ENCODE measurements around the gene IFNA2. TPM values are rescaled to one million over a fixed set of nuclear protein-coding genes. Genes with fewer than 3 reads are reported as not detected.
A peak's percentile ranks its signal among the peaks of the same experiment; 100 is the strongest.

IFNA2 gene
- total and polyA plus RNA-seq, 2 experiments from 2014 or later: not detected

DNA sequence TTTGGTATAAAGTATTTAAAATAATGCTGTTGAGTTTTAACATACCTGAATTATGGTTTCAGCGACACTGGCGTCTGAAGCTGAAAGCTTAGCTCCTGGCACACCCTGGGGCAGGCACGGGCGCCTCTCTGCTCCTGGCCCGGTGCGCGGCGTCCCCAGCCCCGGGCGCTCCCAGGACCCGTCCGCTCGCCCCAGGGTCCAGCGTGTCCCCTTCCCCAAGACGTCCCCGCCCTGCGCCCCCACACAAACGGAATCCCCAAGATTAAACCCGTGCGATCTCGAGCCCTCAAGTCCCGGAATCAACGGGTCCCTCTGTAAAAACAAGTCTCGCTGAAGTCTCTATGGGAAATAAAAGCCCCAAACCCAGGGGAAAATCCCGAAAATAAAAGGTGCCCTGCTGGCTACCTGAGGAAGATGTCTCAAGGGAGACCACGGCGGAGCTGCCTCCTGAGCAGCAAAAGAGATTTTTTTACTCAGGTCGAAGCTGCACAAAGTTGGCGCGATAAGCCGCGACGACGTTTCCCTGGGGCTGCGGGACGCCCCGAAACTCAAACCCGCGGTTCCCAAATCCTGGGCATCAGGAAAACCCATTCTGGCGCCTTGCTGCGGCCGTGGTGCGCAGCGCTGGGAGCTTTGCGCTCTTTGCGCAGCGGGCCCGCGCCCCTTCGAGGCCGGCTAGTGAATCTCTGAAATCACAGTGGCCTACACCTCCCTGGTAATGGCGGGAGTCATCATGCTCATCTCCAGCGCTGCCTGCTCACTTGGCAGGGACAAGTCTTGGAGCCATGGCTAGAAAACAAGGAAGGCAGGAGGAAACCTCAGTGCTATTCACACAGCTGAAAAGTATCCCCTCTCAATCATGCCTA is 17.4 kb upstream of the IFNA2 start (continued):
- TF ChIP-seq, protein P1, sequence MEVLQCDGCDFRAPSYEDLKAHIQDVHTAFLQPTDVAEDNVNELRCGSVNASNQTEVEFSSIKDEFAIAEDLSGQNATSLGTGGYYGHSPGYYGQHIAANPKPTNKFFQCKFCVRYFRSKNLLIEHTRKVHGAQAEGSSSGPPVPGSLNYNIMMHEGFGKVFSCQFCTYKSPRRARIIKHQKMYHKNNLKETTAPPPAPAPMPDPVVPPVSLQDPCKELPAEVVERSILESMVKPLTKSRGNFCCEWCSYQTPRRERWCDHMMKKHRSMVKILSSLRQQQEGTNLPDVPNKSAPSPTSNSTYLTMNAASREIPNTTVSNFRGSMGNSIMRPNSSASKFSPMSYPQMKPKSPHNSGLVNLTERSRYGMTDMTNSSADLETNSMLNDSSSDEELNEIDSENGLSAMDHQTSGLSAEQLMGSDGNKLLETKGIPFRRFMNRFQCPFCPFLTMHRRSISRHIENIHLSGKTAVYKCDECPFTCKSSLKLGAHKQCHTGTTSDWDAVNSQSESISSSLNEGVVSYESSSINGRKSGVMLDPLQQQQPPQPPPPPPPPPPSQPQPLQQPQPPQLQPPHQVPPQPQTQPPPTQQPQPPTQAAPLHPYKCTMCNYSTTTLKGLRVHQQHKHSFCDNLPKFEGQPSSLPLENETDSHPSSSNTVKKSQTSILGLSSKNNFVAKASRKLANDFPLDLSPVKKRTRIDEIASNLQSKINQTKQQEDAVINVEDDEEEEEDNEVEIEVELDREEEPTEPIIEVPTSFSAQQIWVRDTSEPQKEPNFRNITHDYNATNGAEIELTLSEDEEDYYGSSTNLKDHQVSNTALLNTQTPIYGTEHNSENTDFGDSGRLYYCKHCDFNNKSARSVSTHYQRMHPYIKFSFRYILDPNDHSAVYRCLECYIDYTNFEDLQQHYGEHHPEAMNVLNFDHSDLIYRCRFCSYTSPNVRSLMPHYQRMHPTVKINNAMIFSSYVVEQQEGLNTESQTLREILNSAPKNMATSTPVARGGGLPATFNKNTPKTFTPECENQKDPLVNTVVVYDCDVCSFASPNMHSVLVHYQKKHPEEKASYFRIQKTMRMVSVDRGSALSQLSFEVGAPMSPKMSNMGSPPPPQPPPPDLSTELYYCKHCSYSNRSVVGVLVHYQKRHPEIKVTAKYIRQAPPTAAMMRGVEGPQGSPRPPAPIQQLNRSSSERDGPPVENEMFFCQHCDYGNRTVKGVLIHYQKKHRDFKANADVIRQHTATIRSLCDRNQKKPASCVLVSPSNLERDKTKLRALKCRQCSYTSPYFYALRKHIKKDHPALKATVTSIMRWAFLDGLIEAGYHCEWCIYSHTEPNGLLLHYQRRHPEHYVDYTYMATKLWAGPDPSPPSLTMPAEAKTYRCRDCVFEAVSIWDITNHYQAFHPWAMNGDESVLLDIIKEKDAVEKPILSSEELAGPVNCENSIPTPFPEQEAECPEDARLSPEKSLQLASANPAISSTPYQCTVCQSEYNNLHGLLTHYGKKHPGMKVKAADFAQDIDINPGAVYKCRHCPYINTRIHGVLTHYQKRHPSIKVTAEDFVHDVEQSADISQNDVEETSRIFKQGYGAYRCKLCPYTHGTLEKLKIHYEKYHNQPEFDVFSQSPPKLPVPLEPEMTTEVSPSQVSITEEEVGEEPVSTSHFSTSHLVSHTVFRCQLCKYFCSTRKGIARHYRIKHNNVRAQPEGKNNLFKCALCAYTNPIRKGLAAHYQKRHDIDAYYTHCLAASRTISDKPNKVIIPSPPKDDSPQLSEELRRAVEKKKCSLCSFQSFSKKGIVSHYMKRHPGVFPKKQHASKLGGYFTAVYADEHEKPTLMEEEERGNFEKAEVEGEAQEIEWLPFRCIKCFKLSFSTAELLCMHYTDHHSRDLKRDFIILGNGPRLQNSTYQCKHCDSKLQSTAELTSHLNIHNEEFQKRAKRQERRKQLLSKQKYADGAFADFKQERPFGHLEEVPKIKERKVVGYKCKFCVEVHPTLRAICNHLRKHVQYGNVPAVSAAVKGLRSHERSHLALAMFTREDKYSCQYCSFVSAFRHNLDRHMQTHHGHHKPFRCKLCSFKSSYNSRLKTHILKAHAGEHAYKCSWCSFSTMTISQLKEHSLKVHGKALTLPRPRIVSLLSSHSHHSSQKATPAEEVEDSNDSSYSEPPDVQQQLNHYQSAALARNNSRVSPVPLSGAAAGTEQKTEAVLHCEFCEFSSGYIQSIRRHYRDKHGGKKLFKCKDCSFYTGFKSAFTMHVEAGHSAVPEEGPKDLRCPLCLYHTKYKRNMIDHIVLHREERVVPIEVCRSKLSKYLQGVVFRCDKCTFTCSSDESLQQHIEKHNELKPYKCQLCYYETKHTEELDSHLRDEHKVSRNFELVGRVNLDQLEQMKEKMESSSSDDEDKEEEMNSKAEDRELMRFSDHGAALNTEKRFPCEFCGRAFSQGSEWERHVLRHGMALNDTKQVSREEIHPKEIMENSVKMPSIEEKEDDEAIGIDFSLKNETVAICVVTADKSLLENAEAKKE (CRISPR knock-in tag; IDR thresholded peaks at IDR 0.05): peak; percentile 49

DNA sequence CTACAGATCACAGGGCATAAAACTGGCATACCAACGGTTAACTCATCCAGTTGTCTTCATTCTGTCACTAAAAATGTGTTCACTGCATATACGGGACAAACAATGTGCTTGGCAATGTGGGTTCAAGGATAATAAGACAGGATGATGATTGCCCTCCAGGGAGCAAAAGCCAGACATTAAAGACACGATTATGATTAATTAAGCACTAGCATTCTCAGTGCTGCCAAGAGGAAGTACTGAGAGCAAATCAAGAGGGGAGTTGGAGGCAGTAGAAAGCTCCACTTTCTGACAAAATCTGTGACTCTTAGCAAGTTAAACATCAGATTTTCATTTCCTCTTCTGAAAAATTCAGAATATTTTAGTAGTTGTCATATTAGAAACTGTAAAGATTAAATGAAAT is 14.8 kb upstream of the IFNA2 start:
- no peak overlapping the region for H3K4me2 ChIP-seq
- no peaks in the 10 kb centered on the region for H4K20me1 ChIP-seq (replicated peaks; ENCODE audit: insufficient read depth)
- Mint-ChIP-seq H3K4me3 (no peak overlapping the region), H3K27me3 (ENCODE audit: insufficient read depth, low read depth, poor library complexity) (peaks cover 17% of the 10 kb centered on the region), H3K9me3 (no peaks in the 10 kb centered on the region), H3K4me1 (peaks cover 20% of the 10 kb centered on the region), H3K27ac (no peak overlapping the region), H3K36me3 (ENCODE audit: low read depth) (no peaks in the 10 kb centered on the region)
- H3K27ac ChIP-seq (ENCODE audit: low read depth): no peak overlapping the region
- peaks cover 60% of the 10 kb centered on the region for H3K27me3 ChIP-seq (ENCODE audit: insufficient read depth)
- no peaks in the 10 kb centered on the region for H3K9me2 ChIP-seq (ENCODE audit: insufficient read depth)
- H3K79me2 ChIP-seq (replicated peaks; ENCODE audit: insufficient read depth): no peaks in the 10 kb centered on the region
- no peak overlapping the region for H3K4me3 ChIP-seq
- no peaks in the 10 kb centered on the region for H3K36me3 ChIP-seq (ENCODE audit: insufficient read depth)
- H3K4me1 ChIP-seq (ENCODE audit: insufficient read depth): peaks cover 4% of the 10 kb centered on the region; the same call in 1 of the 2 replicates
- ATAC-seq (no peak), DNase-seq (ENCODE audit: low spot score) (no peak)
- H2AFZ ChIP-seq: no peak overlapping the region
- H3F3A ChIP-seq (replicated peaks; ENCODE audit: low read depth): no peaks in the 10 kb centered on the region; the same call in 1 of the 2 replicates
- no peak for TF ChIP-seq NANOG (IDR thresholded peaks at IDR 0.05; ENCODE audit: borderline replicate concordance)
- TF ChIP-seq, protein P2, sequence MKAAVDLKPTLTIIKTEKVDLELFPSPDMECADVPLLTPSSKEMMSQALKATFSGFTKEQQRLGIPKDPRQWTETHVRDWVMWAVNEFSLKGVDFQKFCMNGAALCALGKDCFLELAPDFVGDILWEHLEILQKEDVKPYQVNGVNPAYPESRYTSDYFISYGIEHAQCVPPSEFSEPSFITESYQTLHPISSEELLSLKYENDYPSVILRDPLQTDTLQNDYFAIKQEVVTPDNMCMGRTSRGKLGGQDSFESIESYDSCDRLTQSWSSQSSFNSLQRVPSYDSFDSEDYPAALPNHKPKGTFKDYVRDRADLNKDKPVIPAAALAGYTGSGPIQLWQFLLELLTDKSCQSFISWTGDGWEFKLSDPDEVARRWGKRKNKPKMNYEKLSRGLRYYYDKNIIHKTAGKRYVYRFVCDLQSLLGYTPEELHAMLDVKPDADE (IDR thresholded peaks at IDR 0.05): no peak
- no peak for TF ChIP-seq EZH2phosphoT487 (IDR thresholded peaks at IDR 0.05; ENCODE audit: unreplicated experiment)
- TF ChIP-seq, protein P1 (CRISPR knock-in tag; IDR thresholded peaks at IDR 0.05): no peak
- TF ChIP-seq EZH2 (IDR thresholded peaks at IDR 0.05; ENCODE audit: low read depth, unreplicated experiment): no peak
- TF ChIP-seq CREB1 (CRISPR knock-in tag; IDR thresholded peaks at IDR 0.05; ENCODE audit: low read depth): no peak
- TF ChIP-seq ZNF331 (CRISPR knock-in tag; IDR thresholded peaks at IDR 0.05; ENCODE audit: low read depth): no peak
